Fibroblast of the aortic adventitia (primary cell): ENCODE results near the gene ZNF460. TPM values are rescaled to one million over a fixed set of nuclear protein-coding genes. Genes with fewer than 3 reads are reported as not detected.
"Not testable (repeated sequence)": the region's sequence is repeated elsewhere in the genome, so short reads cannot be mapped to it uniquely, and the experiment has no call there.

ENCODE experiments used
- DNase-seq: peaks from one replicate; pipeline ENCODE4 v3.0.0-alpha.2; 2010; ENCODE audit warnings: low read depth
- H3K4me3 ChIP-seq: 2 replicates; pipeline ENCODE4 v1.5.1; 2011; ENCODE audit warnings: low read depth, mild to moderate bottlenecking, control low read depth, low read length, moderate library complexity
- total RNA-seq: library from RNA; depleted of rRNA; stranded (reverse); fragments of >200 nt; gene quantifications from 2 replicates; pipeline ENCODE4 v1.2.3, GENCODE V29; 2012; ENCODE audit warnings: low replicate concordance
- TF ChIP-seq, protein P1 (sequence below): IDR thresholded peaks from 2 replicates; pipeline ENCODE4 v1.5.1; 2011; ENCODE audit warnings: mild to moderate bottlenecking, low read length, control low read depth, inconsistent platforms; ENCODE audit not compliant: insufficient read depth

ZNF460 gene
- total RNA-seq, 1 donor: 78.5 TPM

DNA sequence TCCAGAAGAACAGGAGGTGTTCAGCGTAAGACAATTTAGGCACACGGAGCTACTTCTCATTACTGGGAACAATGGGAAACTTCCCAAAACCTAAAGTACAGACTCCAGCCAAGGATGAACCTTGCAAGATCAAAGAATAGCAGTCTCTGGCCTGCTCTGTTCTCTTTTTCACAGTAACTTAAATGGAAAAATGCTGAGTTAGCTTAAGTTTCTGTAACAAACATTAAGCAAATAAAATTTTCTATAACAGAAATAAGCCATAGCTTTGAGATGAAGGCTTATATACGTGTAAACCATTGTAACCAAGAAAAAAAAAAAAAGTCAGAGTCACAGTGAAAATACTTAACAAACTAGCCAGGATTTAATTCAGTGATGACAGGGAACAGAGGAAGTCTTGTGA lies 18.2 kb upstream of the ZNF460 start:
- DNase-seq: no peak
- TF ChIP-seq, protein P1, sequence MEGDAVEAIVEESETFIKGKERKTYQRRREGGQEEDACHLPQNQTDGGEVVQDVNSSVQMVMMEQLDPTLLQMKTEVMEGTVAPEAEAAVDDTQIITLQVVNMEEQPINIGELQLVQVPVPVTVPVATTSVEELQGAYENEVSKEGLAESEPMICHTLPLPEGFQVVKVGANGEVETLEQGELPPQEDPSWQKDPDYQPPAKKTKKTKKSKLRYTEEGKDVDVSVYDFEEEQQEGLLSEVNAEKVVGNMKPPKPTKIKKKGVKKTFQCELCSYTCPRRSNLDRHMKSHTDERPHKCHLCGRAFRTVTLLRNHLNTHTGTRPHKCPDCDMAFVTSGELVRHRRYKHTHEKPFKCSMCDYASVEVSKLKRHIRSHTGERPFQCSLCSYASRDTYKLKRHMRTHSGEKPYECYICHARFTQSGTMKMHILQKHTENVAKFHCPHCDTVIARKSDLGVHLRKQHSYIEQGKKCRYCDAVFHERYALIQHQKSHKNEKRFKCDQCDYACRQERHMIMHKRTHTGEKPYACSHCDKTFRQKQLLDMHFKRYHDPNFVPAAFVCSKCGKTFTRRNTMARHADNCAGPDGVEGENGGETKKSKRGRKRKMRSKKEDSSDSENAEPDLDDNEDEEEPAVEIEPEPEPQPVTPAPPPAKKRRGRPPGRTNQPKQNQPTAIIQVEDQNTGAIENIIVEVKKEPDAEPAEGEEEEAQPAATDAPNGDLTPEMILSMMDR: no peak
- H3K4me3 ChIP-seq: no peak overlapping the region

DNA sequence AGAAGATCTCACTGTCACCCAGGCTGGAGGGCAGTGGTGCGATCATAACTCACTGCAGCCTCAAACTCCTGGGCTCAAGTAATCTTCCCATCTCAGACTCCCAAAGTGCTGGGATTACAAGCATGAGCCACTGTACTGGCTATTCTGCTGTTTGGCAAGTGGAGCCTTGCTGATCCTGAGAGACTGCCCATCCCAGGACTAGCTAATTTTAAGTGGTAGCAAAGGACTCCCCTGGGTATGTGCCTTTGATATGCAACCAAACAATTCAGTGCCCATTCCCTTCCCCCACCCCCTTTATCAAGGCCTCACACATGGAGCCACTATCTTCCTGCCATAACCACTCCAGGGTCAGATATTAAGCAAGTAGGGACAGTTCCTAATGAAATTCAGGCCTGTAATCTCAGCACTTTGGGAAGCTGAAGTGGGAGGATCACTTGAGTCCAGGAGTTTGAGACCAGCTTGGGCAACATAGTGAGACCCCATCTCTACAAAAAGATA lies 17.0 kb upstream of the ZNF460 start:
- no peak for DNase-seq
- no peak overlapping the region for H3K4me3 ChIP-seq
- TF ChIP-seq, protein P1: no peak

DNA sequence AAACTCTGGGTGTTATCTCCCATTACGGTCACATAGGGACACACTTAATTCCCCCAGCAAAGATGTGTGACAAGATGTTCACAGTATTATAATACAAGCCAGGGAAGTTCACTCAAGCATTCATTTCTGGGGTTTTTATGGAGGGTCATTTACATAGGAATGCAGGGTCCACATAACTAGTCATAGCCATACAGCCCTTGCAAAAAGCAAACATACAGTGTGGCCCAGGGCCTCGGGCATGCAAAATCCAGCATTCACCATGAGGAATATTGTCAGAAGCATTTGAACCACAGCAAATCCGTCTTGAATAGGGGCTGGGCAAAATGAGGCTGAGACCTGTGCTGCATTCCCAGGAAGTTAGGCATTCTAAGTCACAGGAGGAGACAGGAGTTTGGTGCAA lies 13.0 kb upstream of the ZNF460 start:
- H3K4me3 ChIP-seq: no peak overlapping the region
- TF ChIP-seq, protein P1: no peak
- no peak for DNase-seq

DNA sequence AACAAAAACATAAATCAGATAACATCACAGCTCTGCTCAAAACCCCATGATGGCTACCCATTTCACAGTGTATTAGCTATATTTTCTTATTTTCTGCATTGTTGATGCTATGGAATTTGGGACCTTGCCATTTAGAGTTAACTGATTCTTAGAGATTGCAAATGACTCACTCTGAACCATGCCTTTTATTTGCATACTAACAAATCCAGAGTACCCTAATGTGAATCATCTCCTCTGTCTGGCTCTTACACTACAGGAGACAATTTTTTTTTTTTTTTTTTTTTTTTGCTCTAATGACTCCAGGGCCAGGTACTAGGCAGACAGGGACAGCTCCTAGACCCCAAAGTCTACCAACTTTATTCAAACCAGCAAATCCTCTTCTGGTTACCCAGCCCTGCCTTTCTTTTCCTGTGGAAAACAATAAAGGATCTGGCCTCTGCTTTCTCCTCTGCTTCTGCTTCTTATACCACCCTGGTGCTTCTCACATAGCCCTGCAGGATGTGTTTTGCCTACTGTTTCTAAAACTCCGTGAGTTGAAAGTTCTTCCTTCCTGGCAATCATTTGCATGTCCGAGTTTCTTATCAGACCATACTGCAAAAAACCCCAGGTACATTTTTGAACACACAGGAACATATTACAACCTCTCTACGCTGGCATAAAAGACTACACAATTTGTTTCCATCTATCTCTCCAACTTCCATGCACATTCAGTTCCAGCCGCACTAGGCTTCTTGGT lies 10.6 kb upstream of the ZNF460 start:
- H3K4me3 ChIP-seq: no peak overlapping the region
- peak; percentile 67 for DNase-seq

DNA sequence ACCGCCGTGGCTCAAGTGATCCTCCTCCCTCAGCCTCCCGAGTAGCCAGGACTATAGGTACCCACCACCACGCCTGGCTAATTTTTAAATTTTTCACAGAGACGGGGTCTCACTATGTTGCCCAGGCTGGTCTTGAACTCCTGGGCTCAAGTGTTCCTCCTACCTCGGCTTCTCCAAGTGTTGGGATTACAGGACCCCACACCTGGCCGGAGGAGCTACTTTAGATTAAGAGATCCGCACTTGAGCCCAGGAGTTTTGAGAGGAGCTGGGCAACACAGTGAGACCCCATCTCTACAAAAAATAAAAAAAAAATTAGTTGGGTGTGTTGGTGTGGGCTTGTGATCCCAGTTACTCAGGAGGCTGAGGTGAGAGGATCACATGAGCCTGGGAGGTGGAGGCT lies 9.0 kb upstream of the ZNF460 start:
- no peak overlapping the region for H3K4me3 ChIP-seq
- TF ChIP-seq, protein P1: no peak
- DNase-seq: no peak

More for the DNA sequence above, 10.6 kb upstream of the ZNF460 start:
- TF ChIP-seq, protein P1: no peak

DNA sequence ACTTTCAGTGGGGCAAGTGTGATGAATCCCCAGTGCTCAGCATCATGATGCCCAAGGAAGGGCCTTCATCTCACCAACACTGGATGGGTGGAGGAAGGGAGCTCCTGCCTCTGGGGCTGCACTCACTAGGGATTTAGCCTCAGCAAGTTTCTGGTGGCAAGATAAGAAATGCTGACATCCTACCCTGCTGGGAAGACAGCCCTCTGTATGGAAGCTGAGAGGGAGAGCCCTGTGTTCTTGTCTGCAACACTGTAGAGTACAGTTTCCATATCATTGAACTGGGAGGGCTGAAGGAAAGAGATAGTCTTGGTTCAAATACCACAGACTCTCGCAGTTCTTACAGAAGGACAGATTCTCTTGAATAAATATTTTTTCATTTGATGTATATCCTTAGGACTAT lies 7.3 kb upstream of the ZNF460 start:
- no peak for DNase-seq
- TF ChIP-seq, protein P1: no peak
- H3K4me3 ChIP-seq: no peak overlapping the region

DNA sequence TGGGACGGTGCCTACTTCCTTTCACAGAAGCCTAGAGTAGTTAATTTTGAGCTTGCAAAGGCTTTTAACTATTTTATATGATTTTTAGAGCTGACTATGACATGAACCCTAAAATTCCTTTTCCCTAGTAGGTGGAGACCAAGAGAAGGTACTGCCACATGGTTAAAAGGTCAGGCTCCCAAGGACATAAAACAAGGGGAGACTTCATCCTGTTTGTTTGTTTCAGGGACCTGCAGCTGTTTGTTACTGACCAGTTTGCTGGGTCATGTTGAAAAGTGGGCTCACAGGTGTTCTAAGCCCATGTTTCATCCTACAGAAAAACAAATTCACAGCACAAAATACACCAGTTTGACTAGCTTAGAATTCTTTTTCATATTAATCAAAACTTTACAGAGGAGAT lies 3.9 kb upstream of the ZNF460 start:
- no peak for DNase-seq
- H3K4me3 ChIP-seq: no peak overlapping the region
- TF ChIP-seq, protein P1: no peak

DNA sequence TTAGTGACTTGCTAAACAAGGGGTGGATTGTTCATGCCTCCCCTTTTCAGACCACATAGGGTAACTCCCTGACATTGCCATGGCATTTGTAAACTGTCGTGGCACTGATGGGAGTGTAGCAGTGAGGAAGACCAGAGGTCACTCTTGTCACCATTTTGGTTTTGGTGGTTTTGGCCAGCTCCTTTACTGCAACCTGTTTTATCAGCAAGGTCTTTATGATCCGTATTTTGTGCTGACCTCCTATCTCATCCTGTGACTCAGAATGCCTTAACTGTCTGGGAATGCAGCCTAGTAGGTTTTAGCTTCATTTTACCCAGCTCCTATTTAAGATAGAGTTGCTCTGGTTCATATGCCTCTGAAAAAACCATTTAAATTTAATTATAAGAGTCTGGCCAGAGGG lies 1.8 kb upstream of the ZNF460 start:
- not testable (repeated sequence) for H3K4me3 ChIP-seq
- DNase-seq: peak; percentile 68
